GM18511 (cell line): Measurements from ENCODE around the gene ARL6IP6.

ENCODE experiments used
- ATAC-seq: cut with Tn5 transposase; IDR thresholded peaks from one replicate; pipeline ENCODE4 v1.9.1; 2021; ENCODE audit warnings: mild to moderate bottlenecking, moderate library complexity; ENCODE audit not compliant: unreplicated experiment

Gene ARL6IP6

GRCh38 chr2:152792974-152793373, 74.6 kb downstream of the ARL6IP6 start:
- no peak for ATAC-seq

- ATAC-seq, result no peak
Observed at GRCh38 chr2:152796941-152797340, 78.5 kb downstream of the ARL6IP6 start.

GRCh38 chr2:152804687-152805408, 86.4 kb downstream of the ARL6IP6 start:
- ATAC-seq, result no peak

GRCh38 chr2:152811916-152812315, 93.5 kb downstream of the ARL6IP6 start:
- no peak for ATAC-seq
